G401 (cell line): ENCODE results near the gene SMCR8. TPM values are rescaled to one million over a fixed set of nuclear protein-coding genes. Genes with fewer than 3 reads are reported as not detected.
"Not testable (repeated sequence)": the region's sequence is repeated elsewhere in the genome, so short reads cannot be mapped to it uniquely, and the experiment has no call there.

ENCODE experiments used
- DNase-seq: peaks from one replicate; pipeline ENCODE4 v3.0.0-alpha.2; 2015; ENCODE audit warnings: low spot score
- in situ Hi-C: cut with HindIII; loops from 2 replicates; pipeline ENCODE4 v1.10.0; 2016; ENCODE audit warnings: low sequenced_read_pairs, mixed read lengths
- total RNA-seq: library from RNA; depleted of rRNA; stranded (reverse); fragments of >200 nt; shearing (Covaris generic); gene quantifications from 2 replicates; pipeline ENCODE4 v1.2.3, GENCODE V29; 2014

Gene SMCR8
- total RNA-seq, 1 experiment from 2014 or later = 17.4 TPM

DNA sequence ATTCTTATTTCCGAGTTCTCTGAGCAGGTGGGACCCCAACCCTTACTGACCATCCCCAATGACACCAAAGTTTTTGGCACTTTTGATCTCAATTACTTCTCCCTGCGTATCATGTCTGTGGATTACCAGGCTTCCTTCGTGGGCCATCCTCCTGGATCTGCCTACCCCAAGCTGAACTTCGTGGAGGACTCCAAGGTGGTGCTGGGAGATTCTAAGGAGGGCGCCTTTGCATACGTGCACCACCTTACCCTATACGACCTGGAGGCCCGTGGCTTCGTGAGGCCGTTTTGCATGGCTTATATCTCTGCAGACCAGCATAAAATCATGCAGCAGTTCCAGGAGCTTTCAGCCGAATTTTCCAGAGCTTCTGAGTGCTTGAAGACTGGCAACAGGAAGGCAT, 868 bp downstream of the SMCR8 start:
- in situ Hi-C loops = no loop called here
- no peak for DNase-seq

DNA sequence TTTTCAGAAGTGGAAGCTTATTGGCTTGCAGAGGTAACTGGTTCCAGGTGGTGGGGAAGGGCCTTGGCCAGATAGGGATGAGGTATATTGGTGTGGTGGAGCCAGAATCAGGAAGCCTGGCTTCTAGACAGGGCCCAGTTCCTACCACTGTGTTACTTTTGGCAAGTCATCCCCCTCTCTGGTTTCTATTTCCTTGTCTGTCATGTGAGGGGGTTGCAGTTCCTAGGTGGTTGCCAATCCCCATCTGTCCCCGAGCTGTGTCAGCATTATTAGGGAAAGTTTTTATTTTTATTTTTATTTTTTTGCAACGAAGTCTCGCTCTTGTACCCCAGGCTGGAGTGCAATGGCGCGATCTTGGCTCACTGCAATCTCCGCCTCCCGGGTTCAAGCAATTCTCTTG, 3.0 kb downstream of the SMCR8 start:
- DNase-seq = no peak
- in situ Hi-C loops = no loop called here

DNA sequence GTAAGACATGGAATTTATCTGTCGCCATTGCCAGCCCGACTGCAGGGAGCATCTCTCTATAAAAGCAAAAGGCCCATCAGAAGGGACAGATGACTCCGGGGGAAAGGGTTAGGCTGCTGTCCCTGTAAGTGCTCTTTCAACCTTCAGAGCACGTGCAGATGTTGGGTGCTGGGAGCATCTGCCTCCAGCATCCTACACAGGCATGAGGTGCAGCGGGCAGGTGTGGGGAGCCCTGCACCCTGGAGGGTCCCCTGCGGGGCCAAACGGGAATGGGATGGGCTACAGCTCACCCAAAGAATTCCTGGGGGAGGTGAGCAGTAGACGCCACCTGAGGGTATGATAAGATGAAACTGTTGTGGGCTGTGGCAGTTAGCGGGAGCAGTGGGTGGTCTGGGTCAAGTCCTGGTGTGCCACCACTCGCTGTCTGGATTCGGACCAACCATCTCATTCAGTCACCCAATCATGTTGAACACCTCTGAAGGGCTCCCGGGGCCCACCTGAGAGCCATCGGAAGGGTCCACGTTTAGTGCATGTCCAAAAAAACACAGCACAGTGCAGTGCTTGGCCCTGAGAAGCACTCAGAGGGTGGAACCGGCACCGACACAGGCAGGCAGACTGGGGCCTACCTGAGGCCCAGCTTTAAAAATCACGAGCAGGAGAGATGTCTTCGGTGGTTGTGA, 3.8 kb downstream of the SMCR8 start:
- in situ Hi-C loops = no loop called here
- no peak for DNase-seq

DNA sequence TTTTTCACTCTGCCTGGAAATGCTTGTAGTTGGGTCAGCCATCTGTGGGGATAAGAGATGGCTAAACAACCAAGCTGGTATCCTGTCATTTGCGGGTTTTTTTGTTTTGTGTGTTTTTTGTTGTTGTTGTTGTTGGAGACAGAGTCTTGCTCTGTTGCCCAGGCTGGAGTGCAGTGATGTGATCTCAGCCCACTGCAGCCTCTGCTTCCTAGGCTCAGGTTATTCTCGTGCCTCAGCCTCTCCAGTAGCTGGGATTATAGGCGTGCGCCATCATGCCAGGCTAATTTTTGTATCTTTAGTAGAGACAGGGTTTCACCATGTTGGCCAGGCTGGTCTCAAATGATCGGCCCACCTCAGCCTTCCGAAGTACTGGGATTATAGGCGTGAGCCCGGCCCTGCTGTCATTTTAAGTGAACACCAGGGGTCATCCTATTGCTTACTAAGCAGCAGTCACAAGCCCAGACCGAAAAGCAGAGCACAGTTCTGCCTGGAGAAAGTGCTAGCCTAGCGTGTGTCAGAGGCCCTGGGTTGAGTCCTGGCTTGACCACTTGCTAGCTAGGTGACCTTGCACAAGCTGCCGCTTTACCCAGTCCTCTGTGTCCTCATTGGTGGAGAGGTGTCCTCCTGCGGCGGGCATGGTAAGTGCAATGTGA, 4.6 kb downstream of the SMCR8 start:
- in situ Hi-C loops = no loop called here
- peak; percentile 76 for DNase-seq

- in situ Hi-C loops = no loop called here
- DNase-seq = no peak
Observed at GRCh38 chr17:18320301-18320700, 5.2 kb downstream of the SMCR8 start.

- no peak for DNase-seq
- in situ Hi-C loops = no loop called here
Observed at GRCh38 chr17:18321309-18321708, 6.2 kb downstream of the SMCR8 start.

GRCh38 chr17:18322522-18322921, 7.4 kb downstream of the SMCR8 start:
- in situ Hi-C loops = no loop called here
- DNase-seq = no peak

GRCh38 chr17:18323007-18323406, 7.9 kb downstream of the SMCR8 start:
- in situ Hi-C loops = no loop called here
- DNase-seq = no peak

- in situ Hi-C loops = no loop called here
- no peak for DNase-seq
Observed at GRCh38 chr17:18323507-18324139, 8.5 kb downstream of the SMCR8 start.

DNA sequence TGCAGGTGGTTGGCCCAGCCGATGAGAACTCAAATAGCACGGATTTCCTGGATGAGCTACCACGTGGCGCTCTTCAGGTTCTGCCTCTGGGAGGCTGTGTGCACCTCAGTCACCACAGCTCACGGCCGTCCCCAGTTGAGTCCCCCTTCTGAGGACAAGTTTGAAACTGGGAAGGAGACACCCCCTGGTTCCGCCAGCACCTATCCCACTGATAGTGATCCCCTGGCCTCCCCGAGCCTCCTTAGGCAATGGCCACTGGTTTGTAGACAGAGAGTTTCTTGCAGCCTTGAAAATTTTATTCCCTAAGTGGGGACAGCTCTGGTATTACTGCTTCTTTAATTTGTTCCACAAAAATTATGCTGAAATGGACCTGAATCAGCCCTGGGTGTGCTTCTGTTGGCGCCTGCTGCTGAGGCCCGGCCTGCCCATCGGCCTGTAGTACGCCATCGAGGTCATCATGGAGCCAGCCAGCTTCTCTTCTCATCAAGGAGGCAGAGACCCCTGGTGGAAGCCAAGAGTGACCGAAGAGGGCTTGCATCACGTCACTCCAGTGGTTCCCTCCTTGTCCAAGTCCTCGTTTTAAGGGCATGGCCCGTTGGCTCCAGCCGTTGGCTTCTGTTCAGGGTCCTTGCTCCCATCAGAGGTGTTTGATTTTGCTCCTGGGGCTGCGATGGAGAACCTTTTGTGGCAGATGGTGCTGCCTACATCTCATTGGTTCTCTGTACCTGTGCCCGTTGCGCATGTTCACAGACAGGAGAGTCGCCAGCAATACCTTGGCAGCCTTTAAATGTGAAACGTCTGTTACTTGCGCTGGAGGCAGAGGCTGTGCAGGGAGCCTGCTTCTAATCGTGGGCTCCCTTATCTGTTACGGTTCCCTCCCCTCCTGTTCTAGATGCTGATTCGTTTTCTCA, 9.3 kb downstream of the SMCR8 start:
- DNase-seq = peak; percentile 91
- in situ Hi-C loops = no loop called here

DNA sequence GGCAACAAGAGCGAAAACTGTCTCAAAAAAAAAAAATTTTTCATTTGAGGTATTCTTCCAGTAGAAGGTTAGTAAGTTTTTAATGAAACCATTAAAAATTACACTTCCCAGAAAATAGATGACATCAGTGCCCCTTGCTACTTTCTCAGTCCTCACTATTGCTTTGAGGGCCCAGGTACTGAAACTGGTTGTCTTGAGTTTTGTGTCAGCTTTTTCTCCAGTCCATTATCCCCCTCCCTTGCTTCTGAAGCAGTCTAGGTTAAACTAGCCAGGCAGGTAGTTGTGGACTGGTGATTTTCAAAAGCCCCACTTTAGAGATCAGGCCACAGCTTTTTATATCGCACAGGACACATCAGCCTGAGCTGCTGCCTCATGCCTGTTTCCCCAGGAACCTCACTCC, 10.9 kb downstream of the SMCR8 start:
- DNase-seq = no peak
- in situ Hi-C loops = no loop called here

- in situ Hi-C loops = no loop called here
- DNase-seq = no peak
Observed at GRCh38 chr17:18326572-18326971, 11.5 kb downstream of the SMCR8 start.

DNA sequence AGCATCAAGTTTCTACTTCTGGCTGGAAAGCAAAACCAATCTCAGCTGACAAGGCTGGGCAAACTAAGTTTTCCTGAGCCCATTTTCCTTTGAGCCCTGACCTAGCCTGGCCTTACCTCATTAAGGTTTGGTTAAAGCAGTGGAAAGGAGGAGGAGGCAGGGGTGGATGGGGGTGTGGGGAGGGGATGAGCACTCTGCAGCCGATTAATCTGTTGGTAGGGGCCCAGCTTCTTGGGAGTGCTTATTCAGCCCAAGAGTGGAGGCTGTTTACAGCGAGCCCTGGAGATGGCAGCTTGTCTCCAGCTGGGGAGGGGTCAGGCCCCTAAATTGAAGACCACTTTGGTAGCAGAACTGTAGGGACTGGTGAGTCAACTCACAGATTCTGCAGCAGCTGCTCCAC, 12.0 kb downstream of the SMCR8 start:
- DNase-seq = no peak
- in situ Hi-C loops = no loop called here

DNA sequence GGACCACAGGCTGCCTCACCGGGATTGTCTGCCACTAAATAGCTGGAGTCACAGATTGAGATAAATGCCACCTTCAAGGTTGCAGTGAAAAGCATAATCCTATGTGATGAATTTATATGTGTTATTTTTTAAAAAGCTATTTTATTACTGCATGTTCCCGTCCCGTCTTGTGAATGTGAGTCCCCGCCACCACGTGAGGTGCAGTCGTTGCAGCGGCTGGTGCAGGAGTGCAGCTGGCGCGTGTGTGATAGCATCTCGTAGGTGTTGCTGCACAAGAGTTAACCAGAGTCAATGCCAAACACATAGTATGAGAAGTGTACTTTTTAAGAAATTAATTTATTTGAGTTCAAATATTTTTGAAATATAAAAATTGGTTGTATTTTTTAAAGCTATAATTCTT, 12.5 kb downstream of the SMCR8 start:
- in situ Hi-C loops = no loop called here
- no peak for DNase-seq

DNA sequence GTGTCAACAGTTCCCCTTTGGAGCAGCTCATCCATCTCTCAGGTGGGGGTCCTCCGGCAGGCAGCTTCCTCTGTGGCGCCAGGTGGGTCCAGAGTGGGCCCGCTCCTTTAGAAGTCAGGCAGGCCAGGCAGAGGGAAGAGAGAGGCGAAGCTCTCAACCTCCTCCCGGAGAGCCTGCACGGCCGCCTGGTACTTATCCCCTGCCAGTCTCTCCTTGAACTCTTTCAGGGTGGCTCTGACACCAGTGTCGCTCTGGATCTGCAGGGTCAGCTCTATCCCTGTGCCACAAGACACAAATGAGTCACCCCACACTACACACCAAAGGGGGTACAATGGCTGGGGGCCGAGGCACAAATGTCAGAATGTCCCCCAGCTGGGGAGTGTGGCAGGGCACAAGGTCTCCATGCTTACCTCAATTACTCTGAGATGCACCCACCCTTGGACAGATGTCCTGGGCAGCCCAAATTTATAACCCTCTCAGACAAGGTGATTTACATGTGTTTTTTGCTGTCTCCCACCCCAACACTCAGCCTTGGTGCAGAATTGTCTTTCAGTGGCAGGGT, 13.6 kb downstream of the SMCR8 start:
- in situ Hi-C loops = no loop called here

DNA sequence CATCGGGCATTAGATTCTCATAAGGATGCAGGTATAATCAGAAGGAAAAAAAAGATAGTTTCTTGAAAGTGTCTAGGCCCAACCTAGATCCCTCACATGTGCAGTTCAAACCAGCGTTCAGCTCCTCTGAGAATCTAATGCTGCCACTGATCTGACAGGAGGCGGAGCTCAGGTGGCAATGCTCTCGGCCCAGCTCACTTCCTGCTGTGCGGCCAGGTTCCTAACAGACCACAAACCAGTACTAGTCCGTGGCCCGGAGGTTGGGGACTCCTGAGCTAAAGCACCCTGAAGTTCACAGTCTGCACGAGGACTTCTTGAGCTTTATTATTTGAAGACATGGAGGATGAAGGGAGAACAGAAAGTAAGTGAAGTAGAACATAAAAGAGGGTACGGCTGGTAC, 16.8 kb downstream of the SMCR8 start:
- DNase-seq = no peak
- in situ Hi-C loops = no loop called here

More for the DNA sequence above, 13.6 kb downstream of the SMCR8 start:
- DNase-seq = no peak

DNA sequence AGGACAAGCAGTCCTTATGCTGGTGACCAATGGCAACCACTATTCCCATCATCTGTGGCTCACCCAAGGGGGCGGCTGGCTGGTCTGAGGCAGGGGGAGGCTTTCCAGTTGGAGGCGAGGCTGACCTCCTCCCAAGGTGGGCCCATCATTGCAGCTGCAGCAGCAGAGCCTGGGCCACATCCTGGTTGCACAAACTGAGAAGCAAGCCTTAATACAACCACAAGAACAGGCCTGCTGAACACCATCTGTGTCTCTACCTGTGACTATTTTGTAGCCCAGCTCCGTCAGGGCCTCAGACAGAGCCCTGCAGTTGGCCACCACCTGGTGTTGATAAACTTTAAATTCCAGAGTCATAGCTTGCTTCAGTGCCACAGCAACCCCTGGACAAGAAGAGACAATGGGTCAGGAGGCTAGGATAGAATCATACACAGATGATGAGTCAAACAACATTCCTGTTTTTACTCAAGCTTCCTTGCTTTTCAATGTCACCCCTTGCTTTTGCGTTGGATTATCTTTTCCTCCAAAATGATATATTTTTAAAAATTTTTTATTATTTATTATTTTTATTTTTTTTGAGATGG, 17.9 kb downstream of the SMCR8 start:
- DNase-seq = no peak
- in situ Hi-C loops = no loop called here

GRCh38 chr17:18338158-18338557, 23.1 kb downstream of the SMCR8 start:
- in situ Hi-C loops, DNase-seq: not testable (repeated sequence)

DNA sequence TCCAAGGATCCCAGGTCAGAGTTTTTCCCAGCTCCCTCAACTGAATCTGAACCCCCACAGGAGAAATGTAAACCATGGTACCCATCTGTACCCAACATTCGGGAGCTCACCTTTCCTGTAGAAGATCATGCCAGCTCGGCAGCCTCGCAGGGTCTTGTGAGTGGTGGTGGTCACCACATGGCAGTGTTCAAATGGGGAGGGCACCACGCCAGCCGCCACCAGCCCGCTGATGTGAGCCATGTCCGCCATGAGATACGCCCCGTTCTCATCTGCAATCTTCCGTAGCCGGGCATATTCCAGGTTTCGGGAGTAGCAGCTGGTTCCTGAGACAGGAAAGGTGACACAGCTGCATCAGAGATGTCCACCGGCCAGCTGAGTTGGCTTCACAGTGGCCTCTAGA, 24.8 kb downstream of the SMCR8 start:
- in situ Hi-C loops = no loop called here
- DNase-seq = no peak
